ENCODE data around the gene MIOX. TPM values are rescaled to one million over a fixed set of nuclear protein-coding genes. Genes with fewer than 3 reads are reported as not detected.

MIOX gene
- total and polyA plus RNA-seq, 9 of the 15 experiments (the other 6 are each of a cell fraction or from before 2014, with no cell fraction given) = 0.08 TPM; not detected in 8

GRCh38 chr22:50526834-50527801 is 40.5 kb downstream of the MIOX start (continued):
- TF ChIP-seq PHF20 (IDR thresholded peaks at IDR 0.05; ENCODE audit: partially characterized antibody) (no peak), ZNF24 (IDR thresholded peaks at IDR 0.05) (no peak), ZBED1 (IDR thresholded peaks at IDR 0.05) (no peak), ZFX (CRISPR knock-in tag; IDR thresholded peaks at IDR 0.05) (peak; percentile 54; the same call in 1 of the 2 replicates), ARNT (IDR thresholded peaks at IDR 0.05) (no peak), MTA3 (IDR thresholded peaks at IDR 0.05; ENCODE audit: borderline replicate concordance) (no peak), NRF1 (conservative IDR thresholded peaks at IDR 0.05 in 1 of 2, IDR thresholded peaks at IDR 0.05 in 1 of 2) (0 out of 4 replicates have a peak, but pooled peaks of 1 of the 2 experiments have one; percentile 17), SAP30 (IDR thresholded peaks at IDR 0.05; ENCODE audit: borderline replicate concordance, insufficient read depth, low read depth, low read length, poor library complexity, severe bottlenecking) (no peak), FOSL1 (tag; conservative IDR thresholded peaks at IDR 0.05) (no peak), ZNF121 (CRISPR knock-in tag; conservative IDR thresholded peaks at IDR 0.05) (no peak), ELF4 (CRISPR knock-in tag; IDR thresholded peaks at IDR 0.05) (no peak), DEAF1 (CRISPR knock-in tag; IDR thresholded peaks at IDR 0.05) (no peak), IRF9 (tag; IDR thresholded peaks at IDR 0.05) (no peak), GATA2 (CRISPR knock-in tag; IDR thresholded peaks at IDR 0.05) (no peak)
